Dendritic cell treated with granulocyte-macrophage colony-stimulating factor and Interleukin-4, amounts not matched to agents 40 ng/mL and 50 ng/mL, for 4 days (primary cell): ENCODE measurements around the gene RGS7.
"Not testable (repeated sequence)": the region's sequence is repeated elsewhere in the genome, so short reads cannot be mapped to it uniquely, and the experiment has no call there.

ENCODE experiments used
- H3K27ac Mint-ChIP-seq: one replicate; pipeline ENCODE4 v1.8.0; 2022; ENCODE audit warnings: mild to moderate bottlenecking, mixed read lengths
- H3K27me3 Mint-ChIP-seq: one replicate; pipeline ENCODE4 v1.8.0; 2022; ENCODE audit warnings: mild to moderate bottlenecking, mixed read lengths
- H3K36me3 Mint-ChIP-seq: one replicate; pipeline ENCODE4 v1.8.0; 2022; ENCODE audit warnings: low read depth, mixed read lengths
- H3K4me1 Mint-ChIP-seq: one replicate; pipeline ENCODE4 v1.8.0; 2022; ENCODE audit warnings: low read depth, mixed read lengths
- H3K4me3 Mint-ChIP-seq: one replicate; pipeline ENCODE4 v1.8.0; 2022; ENCODE audit warnings: mild to moderate bottlenecking, moderate library complexity, mixed read lengths
- H3K9me3 Mint-ChIP-seq: one replicate; pipeline ENCODE4 v1.8.0; 2022; ENCODE audit warnings: mixed read lengths
- intact Hi-C: fragments of 100-400 bp; cut with micrococcal nuclease; formaldehyde crosslinking; loops from one replicate; pipeline ENCODE4 v1.15.0; 2022

RGS7 gene

DNA sequence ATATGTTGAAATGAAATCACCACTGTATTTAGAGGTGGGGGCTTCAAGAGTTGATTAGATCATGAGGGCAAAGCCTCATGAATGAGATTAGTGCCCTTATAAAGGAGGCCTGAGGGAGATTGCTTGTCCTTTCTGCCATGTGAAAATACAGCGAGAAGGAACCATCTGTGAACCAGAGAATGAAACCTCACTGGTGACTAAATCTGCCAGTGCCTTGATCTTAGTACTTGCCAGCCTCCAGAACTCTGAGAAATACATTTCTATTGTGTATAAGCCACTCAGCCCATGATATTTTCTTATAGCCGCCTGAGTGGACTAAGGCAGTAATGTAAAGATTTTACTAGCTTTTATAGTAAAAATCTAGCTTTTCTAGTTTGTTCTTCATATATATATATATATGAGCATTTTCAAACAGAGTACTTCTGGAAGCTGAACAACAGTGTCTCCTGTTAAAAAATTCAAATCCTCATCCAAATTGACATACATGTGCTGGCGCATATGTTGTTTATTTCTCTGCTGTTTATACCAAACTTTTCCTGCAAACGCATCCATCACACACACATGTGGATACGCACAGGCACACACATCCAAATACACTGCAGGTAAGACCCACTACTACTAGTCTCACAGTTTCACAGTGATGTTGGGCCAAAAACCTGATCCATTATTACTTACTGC, 213.1 kb downstream of the RGS7 start:
- Mint-ChIP-seq H3K27me3 (no peaks in the 10 kb centered on the region), H3K36me3 (no peaks in the 10 kb centered on the region), H3K27ac (no peak overlapping the region), H3K4me1 (no peaks in the 10 kb centered on the region), H3K4me3 (no peak overlapping the region), H3K9me3 (peaks cover 31% of the 10 kb centered on the region)
- intact Hi-C loops: no loop called here

DNA sequence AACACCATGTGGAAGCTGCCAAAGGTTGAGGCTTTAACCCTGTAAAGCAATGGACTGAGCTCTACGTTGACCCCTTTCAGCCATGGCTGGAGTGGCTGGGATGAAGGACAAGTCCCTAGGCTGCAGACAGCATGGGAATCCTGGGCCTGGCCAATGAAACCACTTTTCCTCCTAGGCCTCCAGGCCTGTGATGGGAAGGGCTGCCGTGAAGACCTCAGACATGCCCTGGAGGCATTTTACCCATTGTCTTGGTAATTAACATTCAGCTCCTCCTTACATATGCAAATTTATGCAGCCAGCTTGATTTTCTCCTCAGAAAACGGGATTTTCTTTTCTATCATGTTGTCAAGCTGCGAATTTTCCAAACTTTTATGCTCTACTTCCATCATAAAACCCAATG, 214.5 kb downstream of the RGS7 start:
- no peaks in the 10 kb centered on the region for H3K27me3 Mint-ChIP-seq
- intact Hi-C loops: no loop called here
- H3K9me3 Mint-ChIP-seq: peaks cover 31% of the 10 kb centered on the region
- H3K4me3 Mint-ChIP-seq: no peak overlapping the region
- no peaks in the 10 kb centered on the region for H3K36me3 Mint-ChIP-seq
- H3K4me1 Mint-ChIP-seq: no peaks in the 10 kb centered on the region
- H3K27ac Mint-ChIP-seq: no peak overlapping the region

DNA sequence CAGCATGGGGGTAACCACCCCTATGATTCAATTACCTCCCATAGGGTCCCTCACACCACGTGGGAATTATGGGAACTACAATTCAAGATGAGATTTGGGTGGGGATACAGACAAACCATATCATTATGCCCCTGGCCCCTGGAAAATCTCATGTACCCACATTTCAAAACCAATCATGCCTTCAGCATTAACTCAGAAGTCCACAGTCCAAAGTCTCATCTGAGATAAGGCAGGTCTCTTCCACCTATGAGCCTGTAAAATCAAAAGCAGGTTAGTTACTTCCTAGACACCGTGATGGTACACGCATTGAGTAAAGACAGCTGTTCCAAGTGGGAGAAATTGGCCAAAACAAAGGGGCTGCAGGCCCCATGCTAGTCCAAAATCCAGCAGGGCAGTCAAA, 215.4 kb downstream of the RGS7 start:
- H3K4me3 Mint-ChIP-seq, intact Hi-C loops, H3K27ac Mint-ChIP-seq, H3K36me3 Mint-ChIP-seq, H3K4me1 Mint-ChIP-seq, H3K27me3 Mint-ChIP-seq: not testable (repeated sequence)
- H3K9me3 Mint-ChIP-seq: peaks cover 31% of the 10 kb centered on the region

DNA sequence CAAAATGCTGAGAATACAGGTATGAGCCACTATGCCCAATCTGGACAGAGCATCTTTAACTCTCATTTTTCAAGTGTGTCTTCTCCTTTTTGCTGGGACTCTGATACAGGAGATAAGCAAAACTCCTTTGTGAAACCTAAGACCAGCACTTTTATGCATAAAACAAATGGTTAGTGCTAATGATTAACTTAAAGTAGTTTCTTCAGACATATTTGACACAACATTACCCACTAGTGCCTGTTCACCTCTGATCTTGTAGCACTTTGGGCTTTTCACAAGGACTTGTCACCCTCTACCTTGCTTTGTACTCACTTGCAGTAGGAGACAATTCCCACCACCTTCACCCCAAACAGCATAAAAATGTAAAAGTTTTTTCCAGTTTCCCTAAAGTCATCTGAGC, 216.3 kb downstream of the RGS7 start:
- Mint-ChIP-seq H3K4me3 (no peak overlapping the region), H3K9me3 (peaks cover 26% of the 10 kb centered on the region), H3K4me1 (no peaks in the 10 kb centered on the region), H3K27ac (no peak overlapping the region), H3K36me3 (no peaks in the 10 kb centered on the region), H3K27me3 (no peaks in the 10 kb centered on the region)
- intact Hi-C loops: no loop called here

DNA sequence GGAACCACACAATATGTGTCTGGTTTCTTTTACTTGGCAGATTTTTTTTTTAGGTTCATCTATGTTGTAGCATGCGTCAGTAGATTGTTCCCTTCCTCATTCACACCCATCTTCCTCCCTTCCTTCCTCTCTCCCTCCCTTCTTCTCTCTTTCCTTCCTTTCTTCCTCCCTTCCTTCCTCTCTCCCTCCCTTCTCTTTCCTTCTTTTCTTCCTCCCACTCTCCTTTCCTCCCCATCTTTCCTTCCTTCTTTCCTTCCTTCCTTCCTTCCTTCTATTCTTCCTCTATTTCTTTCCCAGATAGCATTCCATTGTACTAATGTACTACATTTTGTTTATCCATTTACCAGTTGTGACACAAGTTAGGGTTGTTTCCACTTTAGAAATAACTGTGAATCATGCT, 218.0 kb downstream of the RGS7 start:
- no peak overlapping the region for H3K4me3 Mint-ChIP-seq
- intact Hi-C loops: no loop called here
- no peak overlapping the region for H3K27ac Mint-ChIP-seq
- H3K27me3 Mint-ChIP-seq: no peaks in the 10 kb centered on the region
- H3K9me3 Mint-ChIP-seq: peaks cover 22% of the 10 kb centered on the region
- H3K36me3 Mint-ChIP-seq: no peaks in the 10 kb centered on the region
- H3K4me1 Mint-ChIP-seq: no peaks in the 10 kb centered on the region

DNA sequence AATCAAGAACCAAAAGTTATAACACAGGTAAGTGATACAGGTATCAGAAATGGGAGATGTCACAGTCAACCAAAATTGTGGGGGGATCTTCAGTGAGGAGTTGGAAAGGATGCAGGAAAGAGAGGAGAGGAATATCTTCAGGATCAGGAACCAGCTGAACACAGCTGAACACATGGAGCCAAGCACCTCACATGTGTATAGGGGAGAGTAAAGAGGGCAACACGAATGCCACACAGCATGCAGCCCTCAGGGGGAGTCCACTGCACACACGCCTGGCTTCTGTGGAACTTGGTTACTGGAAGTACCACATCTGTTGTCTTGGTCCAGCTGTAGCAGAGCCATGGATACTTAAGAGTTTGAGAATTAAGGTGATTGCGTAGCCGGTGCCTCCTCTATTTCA, 218.8 kb downstream of the RGS7 start:
- H3K4me3 Mint-ChIP-seq: no peak overlapping the region
- intact Hi-C loops: no loop called here
- H3K36me3 Mint-ChIP-seq: no peaks in the 10 kb centered on the region
- H3K9me3 Mint-ChIP-seq: peaks cover 22% of the 10 kb centered on the region
- H3K27ac Mint-ChIP-seq: no peak overlapping the region
- no peaks in the 10 kb centered on the region for H3K4me1 Mint-ChIP-seq
- no peaks in the 10 kb centered on the region for H3K27me3 Mint-ChIP-seq

DNA sequence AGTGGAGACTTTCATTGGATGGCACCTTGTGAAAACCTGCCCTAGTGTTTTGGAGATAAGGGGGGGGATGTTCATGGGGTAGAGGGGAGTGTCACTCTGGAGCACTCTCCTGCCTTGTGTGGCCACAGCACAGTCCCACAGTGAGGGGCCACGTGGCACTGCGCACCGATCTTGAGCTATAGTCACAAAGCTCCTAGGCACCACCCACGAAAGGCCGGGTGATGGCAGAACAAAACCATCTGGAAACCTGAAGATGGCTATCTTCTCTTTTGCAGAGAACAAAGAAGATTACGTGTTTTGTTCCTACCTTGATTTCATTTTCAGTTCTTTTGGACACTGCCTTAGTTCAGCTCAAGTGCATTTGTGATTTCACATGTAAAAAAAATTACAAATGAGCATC, 220.6 kb downstream of the RGS7 start:
- intact Hi-C loops: no loop called here
- H3K27me3 Mint-ChIP-seq: no peaks in the 10 kb centered on the region

DNA sequence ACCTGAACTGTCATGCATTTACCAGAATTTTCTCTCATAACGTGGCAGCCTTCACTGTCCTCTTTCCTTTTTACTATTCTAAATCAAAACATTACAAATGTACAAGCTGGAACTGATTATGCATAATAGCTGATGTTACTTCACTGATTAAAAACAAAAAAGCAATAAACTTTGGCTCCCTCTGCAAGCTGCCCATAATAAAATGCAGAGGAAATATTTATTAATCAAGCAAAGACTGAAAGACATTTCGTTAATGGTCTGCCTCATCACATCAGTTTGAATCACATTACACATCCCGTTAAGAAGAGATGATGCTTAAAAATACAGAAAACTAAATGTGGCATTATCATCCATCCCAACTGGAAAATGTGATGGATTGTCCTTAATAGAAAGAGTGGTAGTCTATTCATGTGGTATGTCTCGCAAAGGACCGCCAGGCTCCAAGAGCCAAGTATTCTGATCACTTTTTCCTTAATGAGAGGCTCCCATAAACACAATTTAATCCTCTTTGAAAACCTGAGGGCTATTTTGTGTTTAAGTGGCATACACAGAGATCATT, 225.3 kb downstream of the RGS7 start:
- Mint-ChIP-seq H3K9me3 (peaks cover 5% of the 10 kb centered on the region), H3K36me3 (no peaks in the 10 kb centered on the region), H3K27ac (no peak overlapping the region), H3K4me1 (no peaks in the 10 kb centered on the region), H3K4me3 (no peak overlapping the region), H3K27me3 (no peaks in the 10 kb centered on the region)
- intact Hi-C loops: no loop called here

More for the DNA sequence above, 220.6 kb downstream of the RGS7 start:
- peaks cover 5% of the 10 kb centered on the region for H3K9me3 Mint-ChIP-seq
- H3K36me3 Mint-ChIP-seq: no peaks in the 10 kb centered on the region
- H3K4me1 Mint-ChIP-seq: no peaks in the 10 kb centered on the region
- H3K4me3 Mint-ChIP-seq: no peak overlapping the region
- H3K27ac Mint-ChIP-seq: no peak overlapping the region

DNA sequence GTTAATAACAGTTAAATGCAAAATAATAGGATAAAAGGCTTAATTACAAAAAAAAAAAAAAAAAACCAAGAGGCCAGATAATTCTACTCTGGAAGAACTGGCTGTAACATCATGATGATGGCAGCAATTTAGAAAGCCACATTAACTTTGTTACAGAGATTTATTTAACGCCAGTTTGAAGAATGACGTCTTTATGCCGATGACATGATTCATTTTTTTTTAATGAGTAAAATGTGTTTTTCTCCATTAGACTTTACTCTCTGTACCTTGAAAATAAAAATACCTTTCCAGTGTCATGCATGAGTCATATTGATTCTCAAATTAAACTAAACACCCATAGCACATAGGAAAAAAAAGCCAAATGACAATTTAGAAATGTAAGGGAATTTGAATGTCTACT, 226.1 kb downstream of the RGS7 start:
- Mint-ChIP-seq H3K9me3 (peaks cover 5% of the 10 kb centered on the region), H3K4me1 (no peaks in the 10 kb centered on the region), H3K36me3 (no peaks in the 10 kb centered on the region), H3K4me3 (no peak overlapping the region), H3K27me3 (no peaks in the 10 kb centered on the region), H3K27ac (no peak overlapping the region)
- intact Hi-C loops: no loop called here

DNA sequence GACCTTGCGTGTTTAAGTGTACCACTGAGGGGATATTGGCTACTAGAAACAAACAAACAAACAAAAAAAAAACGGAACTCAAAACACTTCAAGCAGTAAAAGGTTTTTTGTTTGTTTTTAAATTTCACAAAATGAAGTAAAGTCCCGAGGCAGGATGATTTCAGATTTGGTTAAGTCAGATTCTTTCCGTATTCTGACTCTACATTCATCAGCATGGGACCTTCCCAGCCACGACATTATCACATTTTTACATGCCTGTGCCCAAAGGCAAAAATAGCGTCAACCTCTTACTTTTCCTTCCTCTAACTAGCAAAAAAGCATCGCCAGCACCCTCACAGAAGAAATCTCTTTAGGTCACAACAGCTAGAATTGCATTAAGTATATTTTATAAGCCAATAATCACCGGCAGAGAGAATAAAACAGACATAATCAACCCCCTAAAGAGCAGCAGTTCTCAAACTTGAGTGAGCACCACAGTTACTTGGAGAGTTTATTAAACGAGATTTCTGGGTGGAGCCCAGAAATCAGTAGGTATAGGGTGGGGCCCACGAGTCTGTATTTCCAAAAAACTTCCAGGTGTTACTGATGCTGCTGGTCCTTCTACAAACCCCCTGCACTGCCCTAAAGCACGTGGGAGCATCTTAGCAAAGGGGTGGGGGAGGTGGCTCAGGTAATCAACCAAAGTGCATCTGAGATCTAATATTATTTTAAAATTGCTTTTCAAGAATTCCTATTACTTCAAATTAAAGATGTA, 227.6 kb downstream of the RGS7 start:
- no peaks in the 10 kb centered on the region for H3K4me1 Mint-ChIP-seq
- intact Hi-C loops: no loop called here
- H3K4me3 Mint-ChIP-seq: no peak overlapping the region
- no peaks in the 10 kb centered on the region for H3K36me3 Mint-ChIP-seq
- H3K27ac Mint-ChIP-seq: no peak overlapping the region
- peaks cover under 1% of the 10 kb centered on the region for H3K9me3 Mint-ChIP-seq
- no peaks in the 10 kb centered on the region for H3K27me3 Mint-ChIP-seq

DNA sequence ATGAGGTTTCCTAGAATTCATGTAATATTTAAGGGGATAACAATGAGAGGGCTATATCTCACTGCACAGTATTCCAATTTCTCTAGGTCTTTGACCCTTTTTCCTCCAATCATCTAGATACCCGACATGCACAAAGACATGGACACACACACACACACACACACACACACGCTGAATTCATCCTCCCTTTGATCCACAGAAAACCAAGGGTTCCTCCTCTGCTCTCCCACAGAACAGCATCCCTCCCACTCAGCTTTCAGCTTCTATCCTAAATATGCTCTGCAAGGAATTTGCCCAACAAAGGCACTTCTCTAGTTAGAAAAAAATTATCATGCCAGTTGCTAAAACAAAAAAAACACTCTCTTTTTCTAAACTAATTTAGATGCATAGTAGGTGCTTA, 231.7 kb downstream of the RGS7 start:
- no peaks in the 10 kb centered on the region for H3K9me3 Mint-ChIP-seq
- H3K27me3 Mint-ChIP-seq: no peaks in the 10 kb centered on the region
- intact Hi-C loops: no loop called here
- no peaks in the 10 kb centered on the region for H3K36me3 Mint-ChIP-seq
- no peak overlapping the region for H3K4me3 Mint-ChIP-seq
- H3K27ac Mint-ChIP-seq: no peak overlapping the region
- H3K4me1 Mint-ChIP-seq: no peaks in the 10 kb centered on the region

DNA sequence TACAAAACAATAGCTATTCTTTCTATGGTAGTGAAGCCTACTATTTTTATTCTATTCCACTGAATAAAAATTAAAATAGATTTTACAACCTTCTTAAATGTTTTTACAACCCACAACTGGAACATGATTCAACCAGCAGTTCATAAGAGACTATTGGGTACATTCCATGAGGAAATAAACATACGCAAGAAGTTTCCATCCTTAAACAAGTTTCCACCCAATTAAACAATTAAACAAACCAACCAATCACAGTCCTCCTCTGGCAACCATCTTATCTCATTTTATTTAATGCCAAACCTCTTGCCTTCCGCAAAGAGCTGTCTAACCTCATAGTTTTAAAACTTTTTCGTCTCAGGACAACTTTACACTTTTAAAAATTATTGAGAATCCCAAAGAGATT, 239.0 kb downstream of the RGS7 start:
- Mint-ChIP-seq H3K27me3 (no peaks in the 10 kb centered on the region), H3K9me3 (peaks cover 17% of the 10 kb centered on the region), H3K27ac (no peak overlapping the region), H3K36me3 (no peaks in the 10 kb centered on the region), H3K4me3 (no peak overlapping the region), H3K4me1 (no peaks in the 10 kb centered on the region)
- intact Hi-C loops: no loop called here

DNA sequence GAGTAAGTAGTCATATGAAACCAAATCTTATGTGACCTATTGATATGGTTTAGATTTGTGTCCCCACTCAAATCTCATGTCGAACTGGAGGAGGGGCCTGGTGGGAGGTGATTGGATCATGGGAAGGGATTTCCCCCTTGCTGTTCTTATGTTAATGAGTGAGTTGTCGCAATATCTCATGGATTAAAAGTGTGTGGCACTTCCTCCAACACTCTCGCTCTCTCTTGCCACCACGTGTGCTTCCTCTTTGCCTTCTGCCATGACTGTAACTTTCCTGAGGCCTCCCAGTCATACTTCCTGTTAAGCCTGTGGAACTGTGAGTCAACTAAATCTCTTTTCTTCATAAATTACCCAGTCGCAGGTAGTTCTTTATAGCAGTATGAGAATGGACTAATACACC, 241.2 kb downstream of the RGS7 start:
- Mint-ChIP-seq H3K4me1 (no peaks in the 10 kb centered on the region), H3K9me3 (peaks cover 17% of the 10 kb centered on the region), H3K36me3 (no peaks in the 10 kb centered on the region), H3K4me3 (no peak overlapping the region), H3K27ac (no peak overlapping the region), H3K27me3 (no peaks in the 10 kb centered on the region)
- intact Hi-C loops: no loop called here

DNA sequence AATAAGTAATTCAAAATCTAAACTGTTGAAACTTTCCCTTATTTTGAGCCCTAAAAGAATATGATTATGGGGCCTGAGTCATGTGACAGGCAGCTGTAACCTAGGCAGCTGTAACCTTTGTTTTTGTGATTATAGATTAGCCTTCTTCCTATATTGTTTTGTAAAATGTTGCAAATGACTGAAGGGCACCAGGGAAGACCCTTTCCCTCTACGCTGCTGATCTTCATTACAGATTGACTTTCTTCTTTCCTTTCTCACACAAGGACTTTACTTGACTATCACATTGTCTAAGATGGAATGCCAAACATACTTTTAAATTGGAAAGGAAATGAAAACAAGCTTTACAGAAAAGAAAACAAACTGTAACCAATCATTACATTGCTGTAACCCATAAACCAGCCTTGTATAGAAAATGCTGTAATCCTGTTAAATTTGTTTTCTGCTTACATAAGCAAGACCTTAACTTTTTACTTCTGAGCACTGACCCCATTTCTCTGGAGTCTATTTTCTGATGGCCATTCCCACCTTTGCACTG, 242.2 kb downstream of the RGS7 start:
- Mint-ChIP-seq H3K9me3 (peaks cover 17% of the 10 kb centered on the region), H3K27me3 (no peaks in the 10 kb centered on the region), H3K4me1 (no peaks in the 10 kb centered on the region), H3K27ac (no peak overlapping the region), H3K4me3 (no peak overlapping the region), H3K36me3 (no peaks in the 10 kb centered on the region)
- intact Hi-C loops: no loop called here
